GM12878 (cell line): ENCODE measurements around the gene CADM2.

Experiments
- BHLHE40 ChIP-seq, 2 experiments: fragments of 450-650 bp in 1 of 2; IDR thresholded peaks; 2 replicates each; pipeline ENCODE4 v1.6.1; 2011 to 2017; ENCODE audit warnings: low read depth in 2 of 2, borderline replicate concordance in 1 of 2, improper control_type of control experiment in 1 of 2, low read length in 1 of 2, mild to moderate bottlenecking in 1 of 2
- CHD4 ChIP-seq: fragments of 200-600 bp; sonication (generic); IDR thresholded peaks from 2 replicates; pipeline ENCODE4 v1.6.1; 2016; ENCODE audit warnings: mild to moderate bottlenecking
- CTCF ChIP-seq, 3 experiments: IDR thresholded peaks in 2 of 3; conservative IDR thresholded peaks in 1 of 3; 2 replicates each; pipeline ENCODE4 v1.5.1; 2011; ENCODE audit warnings: low read depth in 3 of 3, low read length in 3 of 3, mild to moderate bottlenecking in 3 of 3, control low read depth in 2 of 3, moderate library complexity in 2 of 3, inconsistent platforms in 1 of 3, mixed read lengths in 1 of 3; ENCODE audit not compliant: control insufficient read depth in 2 of 3, insufficient read depth in 1 of 3; ENCODE audit errors: extremely low read depth in 1 of 3
- HDAC2 ChIP-seq: fragments of 200-600 bp; sonication (generic); IDR thresholded peaks from 2 replicates; pipeline ENCODE4 v1.6.1; 2017
- POLR2AphosphoS5 ChIP-seq: IDR thresholded peaks from 2 replicates; pipeline ENCODE4 v1.6.1; 2011; ENCODE audit warnings: mild to moderate bottlenecking, low read length, inconsistent platforms

- no peak for TF ChIP-seq CTCF (IDR thresholded peaks at IDR 0.05 in 2 of 3, conservative IDR thresholded peaks at IDR 0.05 in 1 of 3; ENCODE audit: control insufficient read depth in 2 of 3, extremely low read depth in 1 of 3, insufficient read depth in 1 of 3, low read depth in 3 of 3, low read length in 3 of 3)
- TF ChIP-seq HDAC2 = no peak
- no peak for TF ChIP-seq BHLHE40 (IDR thresholded peaks at IDR 0.05; ENCODE audit: borderline replicate concordance in 1 of 2, low read depth in 2 of 2, low read length in 1 of 2)
- no peak for TF ChIP-seq CHD4
- TF ChIP-seq POLR2AphosphoS5 = no peak
These were observed 1002.0 kb downstream of the CADM2 start for GRCh38 chr3:85960793-85961192.
